ENCODE data around the gene FCHO1. TPM values are rescaled to one million over a fixed set of nuclear protein-coding genes. Genes with fewer than 3 reads are reported as not detected.

Gene FCHO1
- polyA plus RNA-seq, 1 donor (not counting 4 experiments of a cell fraction or from before 2014, with no cell fraction given) = 0.14 TPM

DNA sequence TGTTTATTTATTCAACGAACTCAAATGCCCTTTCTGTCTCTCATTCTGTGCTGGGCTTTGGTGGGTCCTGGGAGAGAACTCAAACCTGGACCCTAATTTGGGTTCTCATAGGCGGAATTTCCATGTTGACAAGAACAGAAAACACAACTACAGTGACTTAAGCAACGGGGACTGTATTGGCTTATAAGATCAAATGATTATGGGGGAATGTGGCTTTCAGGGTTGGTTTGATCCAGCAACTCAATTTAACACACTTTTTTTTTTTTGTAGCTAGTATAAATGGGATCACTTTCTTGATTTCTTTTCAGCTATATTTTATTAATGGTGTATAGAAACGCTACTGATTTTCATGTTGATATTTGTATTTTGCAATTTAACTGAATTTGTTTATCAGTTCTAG lies 9.9 kb downstream of the FCHO1 start:
- Histone ChIP-seq H4K20me1 (ENCODE audit: control insufficient read depth, extremely low read depth, insufficient read depth, low read length) (no peaks in the 10 kb centered on the region), H3K79me2 (ENCODE audit: control insufficient read depth, insufficient read depth, low read length) (no peaks in the 10 kb centered on the region), H3K9ac (ENCODE audit: control insufficient read depth, extremely low read depth, insufficient read depth, low read length) (no peak overlapping the region), H3K36me3 (ENCODE audit: control insufficient read depth in 2 of 2, extremely low read depth in 1 of 2, insufficient read depth in 2 of 2, low read length in 2 of 2) (no peaks in the 10 kb centered on the region), H3K4me1 (ENCODE audit: control insufficient read depth, extremely low read depth, insufficient read depth, low read length) (peaks cover 3% of the 10 kb centered on the region), H2AFZ (ENCODE audit: control insufficient read depth, low read length) (no peak overlapping the region), H3K27ac (ENCODE audit: control insufficient read depth, insufficient read depth, low read length) (no peak overlapping the region), H3K9me1 (ENCODE audit: control insufficient read depth, extremely low read depth, insufficient read depth, low read length) (no peaks in the 10 kb centered on the region), H3K9me3 (ENCODE audit: control insufficient read depth, low read depth, low read length) (no peaks in the 10 kb centered on the region), H3K27me3 (ENCODE audit: control insufficient read depth, extremely low read depth, insufficient read depth, low read length) (peaks cover 5% of the 10 kb centered on the region), H3K4me3 (ENCODE audit: control insufficient read depth in 2 of 3, extremely low read depth in 1 of 3, insufficient read depth in 2 of 3, low read depth in 1 of 3, low read length in 3 of 3) (no peak overlapping the region), H3K4me2 (ENCODE audit: control insufficient read depth, extremely low read depth, insufficient read depth, low read depth, low read length) (no peak overlapping the region)
- TF ChIP-seq EZH2 (IDR thresholded peaks at IDR 0.05; ENCODE audit: low read length) = no peak
- TF ChIP-seq, protein P1, sequence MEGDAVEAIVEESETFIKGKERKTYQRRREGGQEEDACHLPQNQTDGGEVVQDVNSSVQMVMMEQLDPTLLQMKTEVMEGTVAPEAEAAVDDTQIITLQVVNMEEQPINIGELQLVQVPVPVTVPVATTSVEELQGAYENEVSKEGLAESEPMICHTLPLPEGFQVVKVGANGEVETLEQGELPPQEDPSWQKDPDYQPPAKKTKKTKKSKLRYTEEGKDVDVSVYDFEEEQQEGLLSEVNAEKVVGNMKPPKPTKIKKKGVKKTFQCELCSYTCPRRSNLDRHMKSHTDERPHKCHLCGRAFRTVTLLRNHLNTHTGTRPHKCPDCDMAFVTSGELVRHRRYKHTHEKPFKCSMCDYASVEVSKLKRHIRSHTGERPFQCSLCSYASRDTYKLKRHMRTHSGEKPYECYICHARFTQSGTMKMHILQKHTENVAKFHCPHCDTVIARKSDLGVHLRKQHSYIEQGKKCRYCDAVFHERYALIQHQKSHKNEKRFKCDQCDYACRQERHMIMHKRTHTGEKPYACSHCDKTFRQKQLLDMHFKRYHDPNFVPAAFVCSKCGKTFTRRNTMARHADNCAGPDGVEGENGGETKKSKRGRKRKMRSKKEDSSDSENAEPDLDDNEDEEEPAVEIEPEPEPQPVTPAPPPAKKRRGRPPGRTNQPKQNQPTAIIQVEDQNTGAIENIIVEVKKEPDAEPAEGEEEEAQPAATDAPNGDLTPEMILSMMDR (optimal IDR thresholded peaks at IDR 0.05 in 1 of 3, IDR thresholded peaks at IDR 0.05 in 1 of 3, conservative IDR thresholded peaks at IDR 0.05 in 1 of 3; ENCODE audit: extremely low read depth in 1 of 3, insufficient read depth in 2 of 3, low read length in 3 of 3) = no peak
- dilution Hi-C loops (cut with MboI; ENCODE audit: extremely low pct_ligation_motif_present, low sequenced_read_pairs) = no loop called here
- DNase-seq (ENCODE audit: low read depth, low spot score) (no peak), FAIRE-seq (no peak)

DNA sequence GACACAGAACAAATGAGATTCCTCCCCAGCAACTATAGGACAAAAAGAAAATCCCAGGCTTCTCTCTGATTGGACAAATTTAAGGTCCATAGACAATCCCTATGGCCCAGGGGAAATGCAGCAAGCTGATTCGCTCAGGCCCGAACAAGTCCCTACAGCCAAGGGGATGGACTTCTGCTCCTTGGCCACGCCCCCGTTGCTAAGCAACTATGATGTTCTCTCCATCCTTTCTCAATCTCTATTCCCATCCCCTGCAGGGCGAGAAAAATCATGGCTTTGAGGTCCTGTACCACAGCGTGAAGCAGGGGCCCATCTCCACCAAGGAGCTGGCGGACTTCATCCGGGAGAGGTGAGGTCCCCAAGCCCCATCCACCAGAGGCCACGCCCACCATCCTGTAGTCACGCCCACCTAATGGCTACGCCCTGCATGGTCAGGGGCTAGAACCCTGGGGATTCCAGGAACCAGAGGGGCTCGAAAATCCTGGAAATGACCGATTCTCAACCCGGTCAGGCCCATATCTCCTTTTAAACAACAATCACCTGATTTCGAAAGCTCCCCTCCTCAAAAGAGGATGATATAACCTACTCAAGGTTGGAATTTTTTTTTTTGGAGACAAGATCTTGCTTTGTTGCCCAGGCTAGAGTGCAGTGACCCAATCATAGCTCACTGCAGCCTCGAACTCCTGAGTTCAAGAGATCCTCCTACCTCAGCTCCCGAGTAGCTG lies 11.4 kb downstream of the FCHO1 start:
- H3K9me1 ChIP-seq (ENCODE audit: control insufficient read depth, extremely low read depth, insufficient read depth, low read length) = no peaks in the 10 kb centered on the region
- H3K9me3 ChIP-seq (ENCODE audit: control insufficient read depth, low read depth, low read length) = no peaks in the 10 kb centered on the region
- DNase-seq (ENCODE audit: low read depth, low spot score) (no peak), FAIRE-seq (no peak)
- H3K27ac ChIP-seq (ENCODE audit: control insufficient read depth, insufficient read depth, low read length) = no peak overlapping the region
- dilution Hi-C loops (cut with MboI; ENCODE audit: extremely low pct_ligation_motif_present, low sequenced_read_pairs) = no loop called here
- H3K9ac ChIP-seq (ENCODE audit: control insufficient read depth, extremely low read depth, insufficient read depth, low read length) = no peak overlapping the region
- no peaks in the 10 kb centered on the region for H3K27me3 ChIP-seq (ENCODE audit: control insufficient read depth, extremely low read depth, insufficient read depth, low read length)
- no peak overlapping the region for H3K4me3 ChIP-seq (ENCODE audit: control insufficient read depth in 2 of 3, extremely low read depth in 1 of 3, insufficient read depth in 2 of 3, low read depth in 1 of 3, low read length in 3 of 3)
- no peak overlapping the region for H3K4me2 ChIP-seq (ENCODE audit: control insufficient read depth, extremely low read depth, insufficient read depth, low read depth, low read length)
- no peaks in the 10 kb centered on the region for H3K36me3 ChIP-seq (ENCODE audit: control insufficient read depth in 2 of 2, extremely low read depth in 1 of 2, insufficient read depth in 2 of 2, low read length in 2 of 2)
- peaks cover 3% of the 10 kb centered on the region for H3K4me1 ChIP-seq (ENCODE audit: control insufficient read depth, extremely low read depth, insufficient read depth, low read length)
- no peak overlapping the region for H2AFZ ChIP-seq (ENCODE audit: control insufficient read depth, low read length)
- TF ChIP-seq EZH2 (IDR thresholded peaks at IDR 0.05; ENCODE audit: low read length) = no peak
- TF ChIP-seq, protein P1 (optimal IDR thresholded peaks at IDR 0.05 in 1 of 3, IDR thresholded peaks at IDR 0.05 in 1 of 3, conservative IDR thresholded peaks at IDR 0.05 in 1 of 3; ENCODE audit: extremely low read depth in 1 of 3, insufficient read depth in 2 of 3, low read length in 3 of 3) = no peak
- no peaks in the 10 kb centered on the region for H3K79me2 ChIP-seq (ENCODE audit: control insufficient read depth, insufficient read depth, low read length)
- H4K20me1 ChIP-seq (ENCODE audit: control insufficient read depth, extremely low read depth, insufficient read depth, low read length) = no peaks in the 10 kb centered on the region

All from keratinocyte (primary cell).